Loucy (cell line): ENCODE results near the gene ADGRD2.
A peak's percentile ranks its signal among the peaks of the same experiment; 100 is the strongest.

ENCODE experiments used
- H2AFZ ChIP-seq: fragments of 200-600 bp; sonication (generic); 2 replicates; pipeline ENCODE4 v1.6.0; 2016; ENCODE audit warnings: antibody characterized with exemption, mild to moderate bottlenecking, low read length, moderate library complexity
- H3F3A ChIP-seq: fragments of 200-600 bp; 2 replicates; pipeline ENCODE4 v1.6.0; 2016; ENCODE audit warnings: antibody characterized with exemption, low read depth, mild to moderate bottlenecking
- H3K27me3 ChIP-seq: fragments of 200-600 bp; sonication (generic); 2 replicates; pipeline ENCODE4 v1.6.1; 2014; ENCODE audit warnings: low read length, mild to moderate bottlenecking; ENCODE audit not compliant: insufficient read depth, poor library complexity, severe bottlenecking
- H3K36me3 ChIP-seq: fragments of 200-600 bp; sonication (generic); 2 replicates; pipeline ENCODE4 v1.6.1; 2016; ENCODE audit warnings: low read length; ENCODE audit not compliant: insufficient read depth
- H3K4me1 ChIP-seq: fragments of 200-600 bp; sonication (generic); 2 replicates; pipeline ENCODE4 v1.5.1; 2014; ENCODE audit warnings: low read length, mild to moderate bottlenecking; ENCODE audit not compliant: insufficient read depth, poor library complexity, severe bottlenecking
- H3K4me2 ChIP-seq: fragments of 200-600 bp; sonication (generic); 2 replicates; pipeline ENCODE4 v1.6.0; 2014; ENCODE audit warnings: antibody characterized with exemption, low read length, low read depth, mild to moderate bottlenecking; ENCODE audit not compliant: poor library complexity, severe bottlenecking
- H3K4me3 ChIP-seq: fragments of 200-600 bp; sonication (generic); 2 replicates; pipeline ENCODE4 v1.5.1; 2014; ENCODE audit warnings: low read length, mild to moderate bottlenecking, mixed read lengths; ENCODE audit not compliant: poor library complexity, severe bottlenecking
- H3K79me2 ChIP-seq: fragments of 200-600 bp; sonication (generic); 2 replicates; pipeline ENCODE4 v1.6.1; 2014; ENCODE audit warnings: low read length; ENCODE audit not compliant: insufficient read depth
- H3K9ac ChIP-seq: fragments of 200-600 bp; sonication (generic); 2 replicates; pipeline ENCODE4 v1.6.0; 2014; ENCODE audit warnings: mild to moderate bottlenecking, low read depth, low read length, moderate library complexity; ENCODE audit not compliant: poor library complexity, severe bottlenecking
- H3K9me2 ChIP-seq: fragments of 200-600 bp; sonication (generic); replicated peaks from 2 replicates; pipeline ENCODE4 v1.6.1; 2016; ENCODE audit warnings: low read depth, low read length, mixed read lengths
- H3K9me3 ChIP-seq: fragments of 200-600 bp; sonication (generic); 2 replicates; pipeline ENCODE4 v1.6.1; 2014; ENCODE audit warnings: mild to moderate bottlenecking, antibody characterized with exemption, low read length, low read depth; ENCODE audit not compliant: insufficient read depth
- H4K20me1 ChIP-seq: fragments of 200-600 bp; sonication (generic); 2 replicates; pipeline ENCODE4 v1.6.0; 2014; ENCODE audit warnings: antibody characterized with exemption, low read length, mild to moderate bottlenecking; ENCODE audit not compliant: insufficient read depth, poor library complexity, severe bottlenecking
- CTCF ChIP-seq: fragments of 200-600 bp; sonication (generic); conservative IDR thresholded peaks from 2 replicates; pipeline ENCODE4 v1.5.1; 2014; ENCODE audit warnings: mild to moderate bottlenecking, antibody characterized with exemption, low read length
- EZH2phosphoT487 ChIP-seq: fragments of 200-600 bp; IDR thresholded peaks from 2 replicates; pipeline ENCODE4 v1.6.1; 2018; ENCODE audit warnings: antibody characterized with exemption, mild to moderate bottlenecking, moderate library complexity, borderline replicate concordance

Gene ADGRD2

GRCh38 chr9:124410321-124410913, 39.8 kb upstream of the ADGRD2 start:
- no peak overlapping the region for H2AFZ ChIP-seq
- H3K9me2 ChIP-seq = no peaks in the 10 kb centered on the region
- no peak overlapping the region for H3K4me3 ChIP-seq
- peaks cover 16% of the 10 kb centered on the region for H3K4me1 ChIP-seq
- no peaks in the 10 kb centered on the region for H3F3A ChIP-seq
- peaks cover 60% of the 10 kb centered on the region for H3K36me3 ChIP-seq
- H3K4me2 ChIP-seq = peak overlapping the region; percentile 3
- H3K27me3 ChIP-seq = no peaks in the 10 kb centered on the region
- peaks cover 39% of the 10 kb centered on the region for H4K20me1 ChIP-seq
- H3K9me3 ChIP-seq = no peaks in the 10 kb centered on the region
- TF ChIP-seq CTCF = peak; percentile 64
- TF ChIP-seq EZH2phosphoT487 = no peak
- no peak overlapping the region for H3K9ac ChIP-seq
- H3K79me2 ChIP-seq = peaks cover 82% of the 10 kb centered on the region

- TF ChIP-seq CTCF (no peak), EZH2phosphoT487 (no peak)
- peaks cover 73% of the 10 kb centered on the region for H3K79me2 ChIP-seq
- H3F3A ChIP-seq = no peaks in the 10 kb centered on the region
- H4K20me1 ChIP-seq = peaks cover 36% of the 10 kb centered on the region
- no peaks in the 10 kb centered on the region for H3K9me3 ChIP-seq
- peaks cover 52% of the 10 kb centered on the region for H3K36me3 ChIP-seq
- no peak overlapping the region for H2AFZ ChIP-seq
- H3K9ac ChIP-seq = no peak overlapping the region
- no peaks in the 10 kb centered on the region for H3K27me3 ChIP-seq
- H3K4me2 ChIP-seq = no peak overlapping the region
- H3K9me2 ChIP-seq = no peaks in the 10 kb centered on the region
- H3K4me3 ChIP-seq = no peak overlapping the region
- H3K4me1 ChIP-seq = peaks cover 16% of the 10 kb centered on the region
Observed at GRCh38 chr9:124411514-124412227, 38.6 kb upstream of the ADGRD2 start.

- no peaks in the 10 kb centered on the region for H3F3A ChIP-seq
- H3K9ac ChIP-seq = no peak overlapping the region
- H3K4me1 ChIP-seq = peaks cover 16% of the 10 kb centered on the region
- no peak overlapping the region for H3K4me3 ChIP-seq
- no peaks in the 10 kb centered on the region for H3K9me2 ChIP-seq
- H4K20me1 ChIP-seq = peaks cover 31% of the 10 kb centered on the region
- peaks cover 48% of the 10 kb centered on the region for H3K36me3 ChIP-seq
- H3K27me3 ChIP-seq = no peaks in the 10 kb centered on the region
- no peaks in the 10 kb centered on the region for H3K9me3 ChIP-seq
- H3K4me2 ChIP-seq = no peak overlapping the region
- no peak overlapping the region for H2AFZ ChIP-seq
- TF ChIP-seq CTCF = no peak
- TF ChIP-seq EZH2phosphoT487 = no peak
- H3K79me2 ChIP-seq = peaks cover 72% of the 10 kb centered on the region
Observed at GRCh38 chr9:124412228-124412575, 38.0 kb upstream of the ADGRD2 start.
